ENCODE results near the gene REEP6.

Gene REEP6

DNA sequence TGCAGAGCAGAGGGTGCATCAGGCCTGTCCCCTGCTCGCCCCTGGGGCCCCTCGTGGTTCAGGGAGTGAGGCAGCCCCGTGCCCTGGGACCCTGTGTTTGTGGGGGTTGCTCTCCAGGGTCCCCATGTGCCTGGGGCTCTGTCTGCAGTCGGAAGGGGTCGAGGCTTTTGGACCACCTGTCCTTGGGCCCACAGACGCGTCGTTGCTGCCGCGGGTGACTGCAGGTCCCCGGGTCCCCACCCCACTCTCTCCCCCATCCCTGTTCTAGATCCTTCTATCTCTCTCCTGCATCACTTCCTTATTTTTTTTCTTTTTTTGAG lies 2.7 kb upstream of the REEP6 start:
- no peak for DNase-seq
- no peak overlapping the region for H3K4me3 Mint-ChIP-seq
- peaks cover 18% of the 10 kb centered on the region for H3K27me3 Mint-ChIP-seq (ENCODE audit: low read depth, poor library complexity)

DNA sequence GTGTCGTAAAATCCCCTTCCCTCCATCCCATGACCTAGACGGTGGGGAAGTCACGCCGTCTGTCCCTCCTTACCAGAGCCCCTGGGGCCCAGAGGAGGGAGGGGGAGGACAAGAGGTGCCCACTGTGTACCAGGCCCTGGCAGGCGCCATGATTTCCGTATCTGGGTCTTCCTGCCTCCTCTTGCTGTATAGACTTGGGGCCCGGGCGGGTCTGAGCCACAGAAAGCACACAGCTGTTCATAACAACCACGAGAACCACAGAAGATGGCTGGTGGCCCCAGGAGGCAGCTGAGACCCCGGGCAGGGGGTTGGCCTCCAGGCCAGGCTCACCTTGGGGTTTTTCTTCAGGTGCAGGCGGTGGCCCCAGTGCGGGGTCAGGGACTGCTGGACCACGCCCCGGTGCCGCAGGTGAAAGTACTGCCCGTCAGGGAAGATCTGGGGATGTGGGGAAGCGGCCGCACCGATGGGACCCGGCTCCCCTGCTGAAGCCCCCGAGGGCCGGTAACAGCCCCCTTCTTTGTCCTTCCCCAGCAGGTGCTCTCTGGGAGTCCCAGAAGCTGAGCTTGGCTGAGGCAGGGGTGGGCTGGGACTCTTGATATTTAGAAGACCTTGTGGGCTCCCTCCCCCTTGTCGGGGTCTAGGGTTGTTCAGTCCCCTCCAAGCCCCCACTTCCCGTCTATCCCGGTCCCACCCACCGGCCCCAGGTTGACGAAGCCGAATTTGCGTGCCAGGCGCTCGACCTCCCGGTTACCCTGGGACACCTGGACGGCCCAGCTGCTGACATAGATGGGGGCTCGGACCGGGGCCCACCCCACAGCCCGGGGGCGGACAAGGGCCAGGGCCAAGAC lies 1.3 kb upstream of the REEP6 start:
- Mint-ChIP-seq H3K4me1 (peaks cover 11% of the 10 kb centered on the region), H3K36me3 (ENCODE audit: low read depth) (no peaks in the 10 kb centered on the region), H3K9me3 (no peaks in the 10 kb centered on the region), H3K4me3 (peak overlapping the region; percentile 70), H3K27ac (peak overlapping the region; percentile 72), H3K27me3 (ENCODE audit: low read depth, poor library complexity) (peaks cover 32% of the 10 kb centered on the region)
- DNase-seq: no peak
- TF ChIP-seq, protein P1, sequence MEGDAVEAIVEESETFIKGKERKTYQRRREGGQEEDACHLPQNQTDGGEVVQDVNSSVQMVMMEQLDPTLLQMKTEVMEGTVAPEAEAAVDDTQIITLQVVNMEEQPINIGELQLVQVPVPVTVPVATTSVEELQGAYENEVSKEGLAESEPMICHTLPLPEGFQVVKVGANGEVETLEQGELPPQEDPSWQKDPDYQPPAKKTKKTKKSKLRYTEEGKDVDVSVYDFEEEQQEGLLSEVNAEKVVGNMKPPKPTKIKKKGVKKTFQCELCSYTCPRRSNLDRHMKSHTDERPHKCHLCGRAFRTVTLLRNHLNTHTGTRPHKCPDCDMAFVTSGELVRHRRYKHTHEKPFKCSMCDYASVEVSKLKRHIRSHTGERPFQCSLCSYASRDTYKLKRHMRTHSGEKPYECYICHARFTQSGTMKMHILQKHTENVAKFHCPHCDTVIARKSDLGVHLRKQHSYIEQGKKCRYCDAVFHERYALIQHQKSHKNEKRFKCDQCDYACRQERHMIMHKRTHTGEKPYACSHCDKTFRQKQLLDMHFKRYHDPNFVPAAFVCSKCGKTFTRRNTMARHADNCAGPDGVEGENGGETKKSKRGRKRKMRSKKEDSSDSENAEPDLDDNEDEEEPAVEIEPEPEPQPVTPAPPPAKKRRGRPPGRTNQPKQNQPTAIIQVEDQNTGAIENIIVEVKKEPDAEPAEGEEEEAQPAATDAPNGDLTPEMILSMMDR (IDR thresholded peaks at IDR 0.05): no peak

More for the DNA sequence above, 2.7 kb upstream of the REEP6 start:
- no peaks in the 10 kb centered on the region for H3K9me3 Mint-ChIP-seq
- no peak overlapping the region for H3K27ac Mint-ChIP-seq
- TF ChIP-seq, protein P1 (IDR thresholded peaks at IDR 0.05): no peak
- H3K36me3 Mint-ChIP-seq (ENCODE audit: low read depth): no peaks in the 10 kb centered on the region
- peaks cover 11% of the 10 kb centered on the region for H3K4me1 Mint-ChIP-seq

DNA sequence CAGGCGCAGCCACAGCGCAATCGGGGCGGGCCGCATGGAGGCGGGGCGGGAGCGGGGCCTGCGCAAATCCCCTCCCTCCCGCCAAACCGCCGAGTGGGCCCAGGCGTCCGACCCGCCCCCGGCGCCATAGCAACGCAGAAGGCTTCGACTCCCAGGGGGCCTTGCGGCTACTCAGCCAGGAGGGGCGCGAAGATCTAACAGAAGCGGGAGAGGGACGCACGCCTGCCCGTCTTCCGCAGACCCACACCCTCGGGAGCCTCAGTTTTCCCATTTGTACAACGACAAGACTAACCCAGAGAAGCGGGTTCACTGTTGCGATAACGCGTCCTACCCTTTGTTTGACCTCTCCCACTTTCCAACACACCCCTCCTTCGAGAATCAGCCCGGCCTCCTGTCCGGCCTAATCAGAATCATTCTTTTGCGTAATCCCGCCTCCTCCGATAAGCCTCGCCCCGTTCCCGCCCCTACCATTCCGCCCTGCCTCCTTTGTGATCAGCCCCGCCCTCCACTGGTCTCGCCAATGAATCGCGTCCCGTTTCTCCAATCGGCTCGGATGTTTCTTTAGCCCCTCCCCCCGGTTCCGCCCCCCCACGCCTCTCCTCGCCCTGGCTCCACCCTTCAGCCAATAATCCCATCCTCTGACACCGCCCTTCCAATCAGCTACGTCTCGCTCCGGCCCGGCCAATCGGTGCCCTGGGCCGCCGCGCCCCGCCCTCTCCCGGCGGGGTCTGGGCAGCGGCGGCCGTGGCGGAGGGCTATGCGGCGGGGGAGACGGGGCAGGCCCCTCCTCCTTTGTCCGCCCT lies 469 bp upstream of the REEP6 start, which contains the start of gene PCSK4:
PCSK4 (minus strand) TSS at position 40 of the 803 bp plus-strand sequence; CDS start at position 36, 4 bp downstream.
- H3K27ac Mint-ChIP-seq: peak within 1 kb of the TSS; percentile 99
- no peaks in the 10 kb centered on the region for H3K36me3 Mint-ChIP-seq (ENCODE audit: low read depth)

DNA sequence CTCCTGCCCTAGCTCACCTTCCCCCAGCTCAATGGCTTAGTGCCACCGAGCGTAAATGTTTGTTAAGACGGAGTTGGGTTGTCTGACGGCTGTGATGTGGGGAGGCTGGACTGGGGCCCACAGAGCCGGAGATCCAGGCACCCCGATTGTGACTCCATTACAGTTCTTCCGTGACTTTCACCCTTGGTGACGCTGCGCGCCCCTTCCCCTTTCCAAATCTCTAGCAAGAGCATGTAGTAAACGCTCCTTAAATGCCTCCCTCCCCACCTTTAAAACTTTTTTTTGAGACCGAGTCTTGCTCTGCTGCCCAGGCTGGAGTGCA lies 829 bp downstream of the REEP6 start:
- Mint-ChIP-seq H3K27me3 (ENCODE audit: low read depth, poor library complexity) (peaks cover 46% of the 10 kb centered on the region), H3K4me1 (peaks cover 15% of the 10 kb centered on the region), H3K27ac (no peak overlapping the region), H3K4me3 (peak overlapping the region; percentile 73), H3K9me3 (no peaks in the 10 kb centered on the region), H3K36me3 (ENCODE audit: low read depth) (no peaks in the 10 kb centered on the region)
- DNase-seq: no peak
- TF ChIP-seq, protein P1 (IDR thresholded peaks at IDR 0.05): no peak

More for the DNA sequence above, 469 bp upstream of the REEP6 start, which contains the start of gene PCSK4:
- peak; percentile 98 for DNase-seq
- peaks cover 39% of the 10 kb centered on the region for H3K27me3 Mint-ChIP-seq (ENCODE audit: low read depth, poor library complexity)
- TF ChIP-seq, protein P1 (IDR thresholded peaks at IDR 0.05): no peak
- peak within 1 kb of the TSS; percentile 86 for H3K4me3 Mint-ChIP-seq
- no peaks in the 10 kb centered on the region for H3K9me3 Mint-ChIP-seq
- peaks cover 11% of the 10 kb centered on the region for H3K4me1 Mint-ChIP-seq

DNA sequence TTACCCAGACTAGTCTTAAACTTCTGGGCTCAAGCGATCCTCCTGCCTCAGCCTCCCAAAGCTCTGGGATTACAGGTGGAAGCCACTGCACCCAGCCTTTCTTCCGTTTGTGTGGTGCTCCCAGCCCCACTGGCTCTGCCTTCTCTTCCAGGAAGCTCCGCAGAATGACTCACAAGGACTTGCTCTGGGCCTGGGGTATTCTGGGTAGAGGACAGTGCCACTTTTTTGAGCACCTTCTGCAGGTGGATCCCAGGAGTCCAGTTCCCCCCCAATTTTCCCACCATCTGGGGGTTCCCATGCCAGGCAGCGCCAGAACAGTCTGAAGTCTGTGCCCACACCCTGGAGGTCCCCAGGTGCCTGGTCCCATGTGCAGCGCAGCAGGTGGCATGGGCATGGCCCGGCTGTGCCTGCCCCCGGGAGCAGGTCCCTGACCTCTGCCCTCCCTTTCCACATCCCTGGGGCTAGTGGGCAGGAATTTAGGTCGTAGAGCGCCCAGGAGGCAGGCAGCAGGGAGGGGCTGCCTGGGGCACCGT lies 1.6 kb downstream of the REEP6 start:
- Mint-ChIP-seq H3K4me3 (peak overlapping the region; percentile 73), H3K4me1 (peaks cover 16% of the 10 kb centered on the region), H3K27ac (no peak overlapping the region), H3K36me3 (ENCODE audit: low read depth) (no peaks in the 10 kb centered on the region), H3K9me3 (no peaks in the 10 kb centered on the region), H3K27me3 (ENCODE audit: low read depth, poor library complexity) (peaks cover 46% of the 10 kb centered on the region)
- TF ChIP-seq, protein P1 (IDR thresholded peaks at IDR 0.05): no peak
- no peak for DNase-seq
